Measurements from ENCODE around the gene MTF2.

MTF2 gene

GRCh38 chr1:93078203-93078602 lies 880 bp upstream of the MTF2 start:
- H3K23ac ChIP-seq (ENCODE audit: low read length in 2 of 2), result no peak overlapping the region
- no peaks in the 10 kb centered on the region for H3K36me3 ChIP-seq (ENCODE audit: control insufficient read depth in 1 of 2, insufficient read depth in 2 of 2, low read depth in 1 of 2, low read length in 2 of 2)
- 63% methylated on average over 3 of the region's 3 CpGs for WGBS

GRCh38 chr1:93078638-93078985 lies 471 bp upstream of the MTF2 start:
- H3K4ac ChIP-seq (ENCODE audit: low read depth in 1 of 2, low read length in 2 of 2), result peak overlapping the region in 1 of 2 experiments; percentile 22
- no peak overlapping the region for H2AFZ ChIP-seq (ENCODE audit: low read depth, low read length)
- no peaks in the 10 kb centered on the region for H3K9me3 ChIP-seq (ENCODE audit: control insufficient read depth, low read length)
- H3K14ac ChIP-seq (ENCODE audit: low read length in 2 of 2), result peak overlapping the region in 1 of 2 experiments; percentile 23
- no peak overlapping the region for H2BK15ac ChIP-seq (ENCODE audit: low read depth, poor library complexity, severe bottlenecking)
- no peaks in the 10 kb centered on the region for H3K79me1 ChIP-seq (replicated peaks; ENCODE audit: low read length, poor library complexity, severe bottlenecking)
- peak overlapping the region; percentile 17 to 81 for H3K18ac ChIP-seq (ENCODE audit: low read depth in 1 of 2, low read length in 2 of 2)
- no peak for DNase-seq
- H3K27ac ChIP-seq (ENCODE audit: low read length, poor library complexity, severe bottlenecking), result peak overlapping the region; percentile 61
- H4K8ac ChIP-seq (ENCODE audit: low read length), result peak overlapping the region; percentile 62
- WGBS, result 0% methylated on average over 7 of the region's 7 CpGs
- peak overlapping the region; percentile 3 for H3K4me2 ChIP-seq (ENCODE audit: low read length, poor library complexity, severe bottlenecking)
- no peak overlapping the region for H3K23ac ChIP-seq (ENCODE audit: low read length in 2 of 2)
- no peak overlapping the region for H4K91ac ChIP-seq (ENCODE audit: low read length)
- H3K4me1 ChIP-seq (ENCODE audit: control insufficient read depth, insufficient read depth, low read depth, low read length), result peaks cover 3% of the 10 kb centered on the region
- no peak overlapping the region for H2AK5ac ChIP-seq (ENCODE audit: low read length, severe bottlenecking)
- H3K4me3 ChIP-seq (ENCODE audit: insufficient read depth in 1 of 2, low read depth in 1 of 2, low read length in 2 of 2), result peak overlapping the region; percentile 82 to 95
- no peak overlapping the region for H2BK12ac ChIP-seq (ENCODE audit: low read length in 2 of 2)
- peak overlapping the region; percentile 94 for H3K9ac ChIP-seq (ENCODE audit: low read length)
- H2BK120ac ChIP-seq (ENCODE audit: low read depth, low read length), result no peak overlapping the region
- H3K36me3 ChIP-seq (ENCODE audit: control insufficient read depth in 1 of 2, insufficient read depth in 2 of 2, low read depth in 1 of 2, low read length in 2 of 2), result no peaks in the 10 kb centered on the region
- H3K27me3 ChIP-seq (ENCODE audit: control insufficient read depth in 1 of 2, insufficient read depth in 1 of 2, low read length in 2 of 2), result no peaks in the 10 kb centered on the region
- no peak overlapping the region for H2BK5ac ChIP-seq (ENCODE audit: low read depth, low read length, poor library complexity, severe bottlenecking)

More at GRCh38 chr1:93078203-93078602, 880 bp upstream of the MTF2 start:
- H3K27ac ChIP-seq (ENCODE audit: low read length, poor library complexity, severe bottlenecking), result no peak overlapping the region
- no peak overlapping the region for H3K4ac ChIP-seq (ENCODE audit: low read depth in 1 of 2, low read length in 2 of 2)
- H2AK5ac ChIP-seq (ENCODE audit: low read length, severe bottlenecking), result no peak overlapping the region
- no peak overlapping the region for H3K14ac ChIP-seq (ENCODE audit: low read length in 2 of 2)
- peak overlapping the region; percentile 94 for H3K9ac ChIP-seq (ENCODE audit: low read length)
- H2BK5ac ChIP-seq (ENCODE audit: low read depth, low read length, poor library complexity, severe bottlenecking), result no peak overlapping the region
- H4K8ac ChIP-seq (ENCODE audit: low read length), result peak overlapping the region; percentile 52
- H3K4me2 ChIP-seq (ENCODE audit: low read length, poor library complexity, severe bottlenecking), result peak overlapping the region; percentile 3
- no peak for DNase-seq
- no peak overlapping the region for H4K91ac ChIP-seq (ENCODE audit: low read length)
- H3K4me1 ChIP-seq (ENCODE audit: control insufficient read depth, insufficient read depth, low read depth, low read length), result peaks cover 3% of the 10 kb centered on the region
- H2AFZ ChIP-seq (ENCODE audit: low read depth, low read length), result no peak overlapping the region
- H2BK12ac ChIP-seq (ENCODE audit: low read length in 2 of 2), result no peak overlapping the region
- no peak overlapping the region for H2BK15ac ChIP-seq (ENCODE audit: low read depth, poor library complexity, severe bottlenecking)
- H3K9me3 ChIP-seq (ENCODE audit: control insufficient read depth, low read length), result no peaks in the 10 kb centered on the region
- H3K4me3 ChIP-seq (ENCODE audit: insufficient read depth in 1 of 2, low read depth in 1 of 2, low read length in 2 of 2), result peak overlapping the region in 1 of 2 experiments; percentile 95
- H3K27me3 ChIP-seq (ENCODE audit: control insufficient read depth in 1 of 2, insufficient read depth in 1 of 2, low read length in 2 of 2), result no peaks in the 10 kb centered on the region
- peak overlapping the region in 1 of 2 experiments; percentile 37 for H3K18ac ChIP-seq (ENCODE audit: low read depth in 1 of 2, low read length in 2 of 2)
- H2BK120ac ChIP-seq (ENCODE audit: low read depth, low read length), result no peak overlapping the region
- H3K79me1 ChIP-seq (replicated peaks; ENCODE audit: low read length, poor library complexity, severe bottlenecking), result no peaks in the 10 kb centered on the region

- Histone ChIP-seq H4K8ac (ENCODE audit: low read length) (no peak overlapping the region), H2AK5ac (ENCODE audit: low read length, severe bottlenecking) (no peak overlapping the region), H3K79me1 (replicated peaks; ENCODE audit: low read length, poor library complexity, severe bottlenecking) (no peaks in the 10 kb centered on the region), H3K4me3 (ENCODE audit: insufficient read depth in 1 of 2, low read depth in 1 of 2, low read length in 2 of 2) (peak overlapping the region; percentile 85 to 95), H3K9ac (ENCODE audit: low read length) (peak overlapping the region; percentile 94), H2BK5ac (ENCODE audit: low read depth, low read length, poor library complexity, severe bottlenecking) (peak overlapping the region; percentile 69), H3K23ac (ENCODE audit: low read length in 2 of 2) (no peak overlapping the region), H2BK12ac (ENCODE audit: low read length in 2 of 2) (peak overlapping the region in 1 of 2 experiments; percentile 37), H2AFZ (ENCODE audit: low read depth, low read length) (peak overlapping the region; percentile 24), H3K18ac (ENCODE audit: low read depth in 1 of 2, low read length in 2 of 2) (peak overlapping the region; percentile 8 to 46), H3K9me3 (ENCODE audit: control insufficient read depth, low read length) (no peaks in the 10 kb centered on the region), H4K91ac (ENCODE audit: low read length) (no peak overlapping the region), H3K27me3 (ENCODE audit: control insufficient read depth in 1 of 2, insufficient read depth in 1 of 2, low read length in 2 of 2) (no peaks in the 10 kb centered on the region), H3K27ac (ENCODE audit: low read length, poor library complexity, severe bottlenecking) (peak overlapping the region; percentile 83), H2BK15ac (ENCODE audit: low read depth, poor library complexity, severe bottlenecking) (no peak overlapping the region), H3K14ac (ENCODE audit: low read length in 2 of 2) (peak overlapping the region in 1 of 2 experiments; percentile 9), H2BK120ac (ENCODE audit: low read depth, low read length) (peak overlapping the region; percentile 15), H3K4me1 (ENCODE audit: control insufficient read depth, insufficient read depth, low read depth, low read length) (peaks cover 3% of the 10 kb centered on the region), H3K4ac (ENCODE audit: low read depth in 1 of 2, low read length in 2 of 2) (peak overlapping the region; percentile 46 to 78), H3K36me3 (ENCODE audit: control insufficient read depth in 1 of 2, insufficient read depth in 2 of 2, low read depth in 1 of 2, low read length in 2 of 2) (peaks cover 0 to 2% of the 10 kb centered on the region in 2 experiments), H3K4me2 (ENCODE audit: low read length, poor library complexity, severe bottlenecking) (peak overlapping the region; percentile 44)
- 2% methylated on average over 12 of the region's 13 CpGs for whole genome bisulfite sequencing
- peak; percentile 35 for DNase-seq
Measured at GRCh38 chr1:93079685-93080141, 630 bp downstream of the MTF2 start.

- peak overlapping the region; percentile 44 for H3K4me2 ChIP-seq (ENCODE audit: low read length, poor library complexity, severe bottlenecking)
- no peaks in the 10 kb centered on the region for H3K79me1 ChIP-seq (replicated peaks; ENCODE audit: low read length, poor library complexity, severe bottlenecking)
- H3K27me3 ChIP-seq (ENCODE audit: control insufficient read depth in 1 of 2, insufficient read depth in 1 of 2, low read length in 2 of 2), result no peaks in the 10 kb centered on the region
- H2BK120ac ChIP-seq (ENCODE audit: low read depth, low read length), result no peak overlapping the region
- peak; percentile 76 for DNase-seq
- peaks cover 3% of the 10 kb centered on the region for H3K4me1 ChIP-seq (ENCODE audit: control insufficient read depth, insufficient read depth, low read depth, low read length)
- no peak overlapping the region for H2AFZ ChIP-seq (ENCODE audit: low read depth, low read length)
- no peak overlapping the region for H2AK5ac ChIP-seq (ENCODE audit: low read length, severe bottlenecking)
- H3K9ac ChIP-seq (ENCODE audit: low read length), result peak overlapping the region; percentile 94
- H4K8ac ChIP-seq (ENCODE audit: low read length), result no peak overlapping the region
- peak overlapping the region; percentile 83 for H3K27ac ChIP-seq (ENCODE audit: low read length, poor library complexity, severe bottlenecking)
- H3K36me3 ChIP-seq (ENCODE audit: control insufficient read depth in 1 of 2, insufficient read depth in 2 of 2, low read depth in 1 of 2, low read length in 2 of 2), result peaks cover 0 to 5% of the 10 kb centered on the region in 2 experiments
- no peak overlapping the region for H2BK15ac ChIP-seq (ENCODE audit: low read depth, poor library complexity, severe bottlenecking)
- no peak overlapping the region for H4K91ac ChIP-seq (ENCODE audit: low read length)
- no peak overlapping the region for H3K23ac ChIP-seq (ENCODE audit: low read length in 2 of 2)
- H3K4me3 ChIP-seq (ENCODE audit: insufficient read depth in 1 of 2, low read depth in 1 of 2, low read length in 2 of 2), result peak overlapping the region; percentile 85 to 95
- no peak overlapping the region for H2BK5ac ChIP-seq (ENCODE audit: low read depth, low read length, poor library complexity, severe bottlenecking)
- WGBS, result no CpG with 5 or more reads among the region's 5 CpGs
- H3K14ac ChIP-seq (ENCODE audit: low read length in 2 of 2), result no peak overlapping the region
- H3K4ac ChIP-seq (ENCODE audit: low read depth in 1 of 2, low read length in 2 of 2), result no peak overlapping the region
- no peaks in the 10 kb centered on the region for H3K9me3 ChIP-seq (ENCODE audit: control insufficient read depth, low read length)
- H3K18ac ChIP-seq (ENCODE audit: low read depth in 1 of 2, low read length in 2 of 2), result no peak overlapping the region
- H2BK12ac ChIP-seq (ENCODE audit: low read length in 2 of 2), result no peak overlapping the region
Measured at GRCh38 chr1:93080179-93080823, 1.2 kb downstream of the MTF2 start.

Data from mesenchymal stem cell (in vitro differentiated cells and primary cell).